Measurements from ENCODE around the gene C13orf42. TPM values are rescaled to one million over a fixed set of nuclear protein-coding genes. Genes with fewer than 3 reads are reported as not detected.

The C13orf42 gene
- polyA plus RNA-seq, 6 donors from 2014 or later: not detected

- H3K9me3 Mint-ChIP-seq: no peaks in the 10 kb centered on the region
These were observed 63.0 kb downstream of the C13orf42 start for GRCh38 chr13:51048166-51048461.

GRCh38 chr13:51047434-51048165 lies 63.5 kb downstream of the C13orf42 start:
- Mint-ChIP-seq H3K4me3 (no peak overlapping the region), H3K27me3 (peaks cover 0 to 16% (median 0%) of the 10 kb centered on the region in 3 donors), H3K9me3 (no peaks in the 10 kb centered on the region), H3K4me1 (no peaks in the 10 kb centered on the region), H3K36me3 (no peaks in the 10 kb centered on the region), H3K27ac (no peak overlapping the region)
- no peak for ATAC-seq (ENCODE audit: low read depth in 2 of 2)
- no peak for DNase-seq

More at GRCh38 chr13:51048166-51048461, 63.0 kb downstream of the C13orf42 start:
- ATAC-seq (ENCODE audit: low read depth in 2 of 2) (no peak), DNase-seq (no peak)
- Mint-ChIP-seq H3K4me3 (no peak overlapping the region), H3K36me3 (no peaks in the 10 kb centered on the region), H3K27me3 (peaks cover 0 to 16% (median 0%) of the 10 kb centered on the region in 3 donors), H3K27ac (no peak overlapping the region), H3K4me1 (no peaks in the 10 kb centered on the region)

GRCh38 chr13:51045451-51045850 lies 65.6 kb downstream of the C13orf42 start:
- peaks cover 0 to 4% (median 3%) of the 10 kb centered on the region in 3 donors for H3K27me3 Mint-ChIP-seq
- H3K36me3 Mint-ChIP-seq: no peaks in the 10 kb centered on the region
- no peaks in the 10 kb centered on the region for H3K4me1 Mint-ChIP-seq
- no peak overlapping the region for H3K4me3 Mint-ChIP-seq
- H3K27ac Mint-ChIP-seq: peak overlapping the region in 1 of 6 donors; percentile 68
- DNase-seq (no peak), ATAC-seq (ENCODE audit: low read depth in 2 of 2) (no peak)
- H3K9me3 Mint-ChIP-seq: no peaks in the 10 kb centered on the region

GRCh38 chr13:51044023-51044665 lies 66.9 kb downstream of the C13orf42 start:
- H3K36me3 Mint-ChIP-seq: no peaks in the 10 kb centered on the region
- H3K27ac Mint-ChIP-seq: no peak overlapping the region
- no peaks in the 10 kb centered on the region for H3K4me1 Mint-ChIP-seq
- H3K9me3 Mint-ChIP-seq: no peaks in the 10 kb centered on the region
- ATAC-seq (ENCODE audit: low read depth in 2 of 2): no peak
- DNase-seq: no peak
- peaks cover 4 to 9% (median 5%) of the 10 kb centered on the region in 3 donors for H3K27me3 Mint-ChIP-seq
- H3K4me3 Mint-ChIP-seq: no peak overlapping the region

- ATAC-seq (ENCODE audit: low read depth in 2 of 2) (no peak), DNase-seq (no peak)
- Mint-ChIP-seq H3K4me1 (no peaks in the 10 kb centered on the region), H3K27ac (peak overlapping the region in 2 of 6 donors; percentile 26 to 41), H3K36me3 (no peaks in the 10 kb centered on the region), H3K9me3 (no peaks in the 10 kb centered on the region), H3K27me3 (peaks cover 4 to 9% (median 5%) of the 10 kb centered on the region in 3 donors), H3K4me3 (no peak overlapping the region)
These were observed 67.8 kb downstream of the C13orf42 start for GRCh38 chr13:51043310-51043709.

DNA sequence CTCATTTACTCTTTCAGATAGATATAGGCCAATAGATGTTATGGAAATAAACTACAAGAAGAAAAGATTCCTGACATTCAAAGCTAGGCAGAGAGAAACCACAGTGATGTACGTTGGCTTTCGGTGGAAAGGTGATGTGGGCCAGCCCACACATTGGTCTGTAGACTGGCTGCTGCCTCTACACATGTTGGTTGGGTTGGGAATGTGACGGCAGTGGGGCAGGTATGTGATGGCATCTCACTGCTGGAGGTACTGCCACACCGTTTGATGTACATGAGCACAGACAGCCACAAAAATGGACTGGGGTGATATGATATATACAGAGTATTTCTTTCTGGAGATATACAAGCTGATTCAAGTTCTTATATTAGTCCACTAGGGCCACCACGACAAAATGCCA lies 69.4 kb downstream of the C13orf42 start:
- Mint-ChIP-seq H3K4me1 (no peaks in the 10 kb centered on the region), H3K9me3 (no peaks in the 10 kb centered on the region), H3K27me3 (peaks cover 4 to 9% (median 5%) of the 10 kb centered on the region in 3 donors), H3K27ac (no peak overlapping the region), H3K36me3 (no peaks in the 10 kb centered on the region), H3K4me3 (no peak overlapping the region)
- DNase-seq (no peak), ATAC-seq (ENCODE audit: low read depth in 2 of 2) (no peak)

- Mint-ChIP-seq H3K4me1 (no peaks in the 10 kb centered on the region), H3K9me3 (no peaks in the 10 kb centered on the region), H3K27ac (no peak overlapping the region), H3K36me3 (no peaks in the 10 kb centered on the region), H3K4me3 (no peak overlapping the region), H3K27me3 (peaks cover 4 to 9% (median 5%) of the 10 kb centered on the region in 3 donors)
- DNase-seq: no peak
- no peak for ATAC-seq (ENCODE audit: low read depth in 2 of 2)
These were observed 69.9 kb downstream of the C13orf42 start for GRCh38 chr13:51041126-51041525.

DNA sequence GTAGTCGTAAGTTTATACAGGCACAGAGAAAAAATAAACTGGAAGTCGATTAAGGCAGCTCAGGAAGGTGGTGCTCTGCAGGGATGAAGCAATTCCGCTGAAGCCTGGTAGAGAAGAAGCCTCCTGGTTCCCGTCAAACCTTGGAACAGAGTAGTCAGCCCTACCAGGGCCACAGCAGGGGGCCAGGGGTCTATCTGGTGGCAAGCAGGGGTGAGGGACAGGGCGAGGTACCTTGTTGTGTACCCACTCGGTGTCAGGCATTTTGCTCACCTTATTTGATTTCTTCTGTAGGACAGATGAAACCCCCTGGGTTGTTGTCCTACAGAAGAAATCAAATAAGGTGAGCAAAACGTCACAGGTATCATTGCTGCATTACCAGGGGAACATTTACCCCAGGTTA lies 70.6 kb downstream of the C13orf42 start:
- no peaks in the 10 kb centered on the region for H3K4me1 Mint-ChIP-seq
- no peak for ATAC-seq (ENCODE audit: low read depth in 2 of 2)
- peaks cover 4 to 9% (median 5%) of the 10 kb centered on the region in 3 donors for H3K27me3 Mint-ChIP-seq
- H3K9me3 Mint-ChIP-seq: no peaks in the 10 kb centered on the region
- no peak overlapping the region for H3K27ac Mint-ChIP-seq
- H3K36me3 Mint-ChIP-seq: no peaks in the 10 kb centered on the region
- no peak overlapping the region for H3K4me3 Mint-ChIP-seq
- DNase-seq: no peak

DNA sequence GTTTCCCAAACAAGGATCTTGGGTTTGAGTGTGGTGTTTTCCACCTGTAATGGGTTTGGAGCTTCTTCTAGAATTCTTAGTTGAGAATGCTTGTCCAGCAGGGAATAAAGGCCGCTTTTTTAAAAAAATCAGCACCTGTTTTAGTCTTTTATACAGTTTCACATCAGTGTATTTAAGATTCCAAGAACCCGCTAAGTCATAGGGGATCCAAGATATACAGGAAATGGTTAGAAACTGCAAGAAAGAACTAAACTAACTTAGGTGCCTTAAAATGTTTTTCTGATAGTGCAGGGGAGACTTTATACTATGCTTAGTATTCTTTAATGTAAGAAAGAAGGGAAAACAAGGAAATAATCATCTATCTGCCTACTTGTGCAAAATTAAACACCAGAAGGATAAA lies 74.7 kb downstream of the C13orf42 start:
- peaks cover 4 to 9% (median 5%) of the 10 kb centered on the region in 3 donors for H3K27me3 Mint-ChIP-seq
- H3K4me1 Mint-ChIP-seq: no peaks in the 10 kb centered on the region
- DNase-seq (no peak), ATAC-seq (ENCODE audit: low read depth in 2 of 2) (no peak)
- H3K27ac Mint-ChIP-seq: no peak overlapping the region
- H3K9me3 Mint-ChIP-seq: no peaks in the 10 kb centered on the region
- no peaks in the 10 kb centered on the region for H3K36me3 Mint-ChIP-seq
- no peak overlapping the region for H3K4me3 Mint-ChIP-seq

- no peaks in the 10 kb centered on the region for H3K9me3 Mint-ChIP-seq
- no peaks in the 10 kb centered on the region for H3K4me1 Mint-ChIP-seq
These were observed 75.1 kb downstream of the C13orf42 start for GRCh38 chr13:51035978-51036377.

GRCh38 chr13:51035469-51035868 lies 75.6 kb downstream of the C13orf42 start:
- Mint-ChIP-seq H3K9me3 (no peaks in the 10 kb centered on the region), H3K27me3 (peaks cover 0 to 8% (median 5%) of the 10 kb centered on the region in 3 donors), H3K4me1 (no peaks in the 10 kb centered on the region), H3K27ac (peak overlapping the region in 1 of 6 donors; percentile 68), H3K4me3 (no peak overlapping the region), H3K36me3 (no peaks in the 10 kb centered on the region)
- DNase-seq (no peak), ATAC-seq (ENCODE audit: low read depth in 2 of 2) (no peak)

More at GRCh38 chr13:51035978-51036377, 75.1 kb downstream of the C13orf42 start:
- Mint-ChIP-seq H3K27me3 (peaks cover 4 to 9% (median 5%) of the 10 kb centered on the region in 3 donors), H3K36me3 (no peaks in the 10 kb centered on the region), H3K4me3 (no peak overlapping the region), H3K27ac (peak overlapping the region in 1 of 6 donors; percentile 65)
- ATAC-seq (ENCODE audit: low read depth in 2 of 2): no peak
- no peak for DNase-seq

DNA sequence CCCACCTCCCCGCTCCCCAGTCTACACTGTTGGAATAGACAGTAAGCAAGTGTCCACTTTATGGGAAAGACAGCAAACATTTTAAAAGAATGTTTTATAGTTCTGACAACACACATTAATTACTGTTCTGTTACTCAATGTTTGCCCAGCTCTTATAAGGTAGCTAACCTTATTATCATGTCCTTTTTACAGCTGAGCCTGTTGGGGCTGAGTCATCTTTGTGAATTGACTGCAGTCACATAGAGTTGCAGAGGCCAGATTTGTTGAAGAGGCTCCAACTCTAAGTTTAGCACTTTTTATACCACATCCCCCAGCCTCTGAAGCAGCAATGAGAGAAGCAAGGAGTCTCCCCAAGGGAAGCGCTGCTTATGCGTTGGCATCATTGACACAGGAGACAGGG lies 76.2 kb downstream of the C13orf42 start:
- Mint-ChIP-seq H3K36me3 (no peaks in the 10 kb centered on the region), H3K4me3 (no peak overlapping the region), H3K27me3 (peaks cover 0 to 2% (median 0%) of the 10 kb centered on the region in 3 donors), H3K27ac (peak overlapping the region in 1 of 6 donors; percentile 68), H3K9me3 (no peaks in the 10 kb centered on the region), H3K4me1 (no peaks in the 10 kb centered on the region)
- no peak for DNase-seq
- no peak for ATAC-seq (ENCODE audit: low read depth in 2 of 2)

DNA sequence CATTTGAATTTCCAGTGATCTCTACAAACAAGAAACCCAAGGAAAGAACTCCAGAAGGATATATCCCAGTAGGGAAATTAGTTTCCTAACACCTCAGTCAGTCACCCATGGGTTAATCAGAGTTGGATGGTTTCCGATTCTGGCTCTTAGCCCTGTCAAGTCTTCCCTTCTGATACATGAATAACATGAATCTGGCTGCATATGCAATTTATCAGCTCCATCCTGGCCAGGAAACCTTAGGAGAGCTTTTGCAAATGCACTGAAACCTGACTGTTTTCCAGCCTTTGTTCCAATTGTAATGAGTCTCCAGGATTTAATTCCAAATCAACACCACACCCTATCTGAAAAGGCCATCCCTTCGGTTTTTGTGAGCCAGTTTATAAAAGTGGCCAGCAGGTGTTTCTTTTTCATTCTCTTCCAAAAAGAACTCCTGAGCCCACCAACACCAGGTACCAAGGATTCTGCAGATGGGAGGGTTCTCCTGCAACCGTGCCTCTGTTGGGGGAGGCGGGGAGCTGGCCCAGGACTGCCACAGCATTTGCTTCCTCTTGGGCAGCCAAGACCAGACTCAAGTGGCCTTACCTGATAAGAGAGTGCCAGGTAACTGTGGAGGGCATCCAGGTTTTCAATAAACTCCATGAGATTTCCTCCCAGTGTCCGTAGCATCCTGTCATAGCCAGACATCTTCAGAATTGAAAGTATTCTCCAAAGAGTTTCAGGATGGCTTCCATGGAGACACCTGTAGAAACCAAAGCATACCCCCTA lies 77.5 kb downstream of the C13orf42 start:
- no peak for DNase-seq
- no peak for ATAC-seq (ENCODE audit: low read depth in 2 of 2)
- Mint-ChIP-seq H3K36me3 (no peaks in the 10 kb centered on the region), H3K27ac (no peak overlapping the region), H3K4me3 (no peak overlapping the region), H3K27me3 (no peaks in the 10 kb centered on the region), H3K4me1 (no peaks in the 10 kb centered on the region), H3K9me3 (no peaks in the 10 kb centered on the region)

- Mint-ChIP-seq H3K4me3 (no peak overlapping the region), H3K27ac (no peak overlapping the region), H3K4me1 (no peaks in the 10 kb centered on the region), H3K27me3 (no peaks in the 10 kb centered on the region), H3K9me3 (no peaks in the 10 kb centered on the region), H3K36me3 (no peaks in the 10 kb centered on the region)
- ATAC-seq (ENCODE audit: low read depth in 2 of 2) (no peak), DNase-seq (no peak)
These were observed 78.2 kb downstream of the C13orf42 start for GRCh38 chr13:51032831-51033230.

Data from naive B cell (primary cell).